Ammon's horn (tissue), 1 donor: Measurements from ENCODE around the gene KCNJ9.
A peak's percentile ranks its signal among the peaks of the same experiment; 100 is the strongest.
"Not testable (repeated sequence)": the region's sequence is repeated elsewhere in the genome, so short reads cannot be mapped to it uniquely, and the experiment has no call there.

Experiments
- DNase-seq: peaks from one replicate; pipeline ENCODE4 v3.0.0-alpha.2; 2016; ENCODE audit warnings: low spot score

Gene KCNJ9

GRCh38 chr1:160081261-160081936 is at the start of gene KCNJ9:
Gene KCNJ9 (plus strand): TSS chr1:160081538. CDS start chr1:160084031, 2,493 bp downstream.
- DNase-seq: peak; percentile 96

GRCh38 chr1:160032165-160032820 is 49.0 kb upstream of the KCNJ9 start:
- no peak for DNase-seq

- DNase-seq: no peak
Observed at GRCh38 chr1:160040476-160040875, 40.9 kb upstream of the KCNJ9 start.

DNA sequence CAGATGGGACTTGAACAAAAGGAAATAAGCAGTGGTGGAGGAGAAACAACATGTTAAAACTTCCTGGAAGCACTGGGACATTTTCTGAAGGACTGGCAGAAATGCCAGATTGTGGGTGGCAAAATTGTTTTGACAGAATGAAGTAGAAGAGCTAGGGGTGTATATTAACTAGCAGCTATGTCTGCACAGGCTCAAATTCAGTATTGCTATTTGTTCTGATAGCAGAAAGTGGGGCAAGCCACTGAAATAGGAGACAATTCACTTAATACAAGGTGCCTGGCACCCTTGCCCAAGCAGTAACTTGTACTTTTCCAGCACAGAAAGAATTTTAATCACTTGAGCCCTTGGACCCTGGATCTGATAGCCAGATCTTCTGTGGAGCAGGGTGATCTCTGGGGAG is 37.8 kb upstream of the KCNJ9 start:
- no peak for DNase-seq

GRCh38 chr1:160045653-160046052 is 35.7 kb upstream of the KCNJ9 start:
- DNase-seq: no peak

DNA sequence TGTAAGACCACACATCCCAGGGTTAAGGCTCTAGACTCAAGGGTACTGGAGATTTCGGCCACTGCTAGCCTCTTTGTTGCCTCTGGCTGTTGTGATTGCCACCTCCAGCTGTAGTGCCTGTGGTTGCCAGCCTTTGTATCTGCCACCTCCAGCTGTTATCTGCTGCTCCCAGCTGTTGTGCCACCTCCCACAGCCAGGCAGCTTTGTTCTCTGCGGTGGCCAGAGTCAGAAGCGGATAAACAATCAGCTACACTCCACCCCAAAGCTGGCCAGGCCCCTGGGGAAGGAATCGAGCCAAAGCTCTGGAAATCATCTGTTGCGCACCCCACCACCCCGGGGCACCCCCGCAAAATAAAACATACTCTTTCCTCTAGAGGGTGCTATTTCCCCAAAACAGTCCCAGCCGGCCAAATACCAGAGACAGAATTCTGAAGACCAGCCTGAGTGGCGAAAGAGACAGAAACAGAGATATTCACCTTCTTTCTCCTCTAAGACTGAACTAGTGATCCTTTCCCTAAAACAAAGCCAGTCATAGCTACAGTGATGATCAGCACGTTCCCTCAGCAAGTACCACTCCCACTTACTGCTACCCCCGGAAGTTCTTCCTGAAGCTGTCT is 34.7 kb upstream of the KCNJ9 start:
- peak; percentile 94 for DNase-seq

DNA sequence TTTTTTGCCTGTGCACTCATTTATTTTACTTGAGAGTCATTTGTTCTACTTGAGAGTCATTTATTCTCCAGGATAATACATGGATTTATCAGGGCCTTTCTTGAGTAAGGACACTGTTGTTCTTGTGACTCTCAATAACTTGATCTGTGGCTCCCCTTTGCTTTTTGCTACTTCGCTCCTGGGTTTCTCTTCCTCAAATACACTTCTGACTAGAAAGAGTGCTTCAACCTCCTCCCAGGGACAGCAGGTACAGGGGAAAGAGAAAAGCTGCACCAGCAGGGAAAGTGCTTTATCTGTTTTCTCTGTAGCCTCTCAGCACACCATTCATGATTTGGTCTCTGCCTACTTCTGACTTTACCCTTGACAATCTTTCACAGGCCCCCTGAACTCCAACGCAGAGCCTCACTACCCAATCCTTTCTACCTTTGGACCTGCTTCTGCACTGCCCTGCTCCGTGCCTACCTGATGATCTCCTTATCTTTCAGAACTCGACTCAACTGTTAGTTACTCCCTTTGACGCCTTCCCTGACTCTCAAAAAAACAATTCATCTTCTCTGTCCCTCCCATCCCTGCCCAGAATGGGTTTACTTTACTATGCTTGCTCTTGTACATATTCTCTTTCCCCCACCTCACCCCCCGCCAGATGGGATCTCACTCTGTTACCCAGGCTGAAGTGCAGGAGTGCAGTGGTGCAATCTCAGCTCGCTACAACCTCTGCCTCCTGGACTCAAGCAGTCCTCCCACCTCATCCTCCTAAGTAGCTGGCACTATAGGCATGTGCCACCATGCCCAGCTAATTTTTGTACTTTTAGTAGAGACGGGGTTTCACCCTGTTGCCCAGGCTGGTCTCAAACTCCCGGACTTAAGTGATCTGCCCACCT is 34.0 kb upstream of the KCNJ9 start:
- no peak for DNase-seq

- DNase-seq: no peak
Observed at GRCh38 chr1:160048335-160048734, 33.0 kb upstream of the KCNJ9 start.

DNA sequence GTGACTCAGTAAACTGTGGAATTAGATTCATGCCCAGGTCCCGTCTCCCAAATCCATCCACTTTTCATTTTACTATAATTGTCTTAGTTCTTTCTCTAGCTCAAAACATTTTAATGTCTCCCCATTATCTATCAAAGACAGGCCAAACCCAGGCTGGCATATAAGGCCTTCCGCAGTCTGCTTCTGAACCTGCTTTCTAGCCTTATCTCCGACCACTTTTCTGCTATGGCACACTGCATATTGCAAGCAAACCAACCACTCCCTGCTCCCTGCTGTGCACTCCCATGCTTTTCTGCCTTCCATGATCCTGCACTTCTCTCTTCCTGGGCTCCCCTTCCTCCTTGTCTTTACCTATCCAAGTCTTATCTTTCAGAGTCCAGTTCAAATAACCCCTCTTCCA is 32.2 kb upstream of the KCNJ9 start:
- no peak for DNase-seq

DNA sequence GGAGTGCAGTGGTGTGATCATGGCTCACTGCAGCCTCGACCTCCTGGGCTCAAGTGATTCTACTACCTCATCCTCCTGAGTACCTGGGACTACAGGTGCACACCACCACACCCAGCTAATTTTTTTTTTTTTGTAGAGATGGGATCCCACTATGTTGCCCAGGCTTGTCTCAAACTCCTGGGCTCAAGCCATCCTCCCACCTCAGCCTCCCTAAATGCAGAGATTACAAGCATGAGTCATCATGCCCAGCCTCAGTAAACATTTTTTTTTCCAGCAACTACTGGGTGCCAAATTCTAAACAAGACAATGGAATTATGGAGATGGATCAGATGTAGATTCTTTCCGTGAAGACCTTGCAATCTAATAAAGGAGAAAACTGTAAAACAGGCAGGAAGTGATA is 31.2 kb upstream of the KCNJ9 start:
- DNase-seq: not testable (repeated sequence)

DNA sequence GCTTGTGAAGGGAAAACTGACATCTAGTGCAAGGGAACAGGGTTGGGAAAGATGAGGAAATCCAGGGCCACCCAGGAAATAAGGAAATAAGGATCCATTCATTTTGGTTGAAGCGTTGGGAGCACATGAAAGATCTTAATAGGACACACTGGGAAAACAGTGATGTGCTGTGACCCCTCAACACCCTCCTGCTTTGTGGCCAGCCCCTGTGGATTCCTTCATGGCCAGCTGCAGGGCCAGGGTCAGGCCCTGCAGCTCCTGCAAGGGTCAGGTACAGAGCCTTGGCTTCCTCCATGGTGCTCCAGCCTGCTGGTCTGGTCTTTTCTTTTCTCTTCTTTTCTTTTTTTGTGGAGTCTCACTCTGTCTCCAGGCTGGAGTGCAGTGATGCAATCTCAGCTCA is 30.7 kb upstream of the KCNJ9 start:
- no peak for DNase-seq

GRCh38 chr1:160052936-160053335 is 28.4 kb upstream of the KCNJ9 start:
- no peak for DNase-seq

DNA sequence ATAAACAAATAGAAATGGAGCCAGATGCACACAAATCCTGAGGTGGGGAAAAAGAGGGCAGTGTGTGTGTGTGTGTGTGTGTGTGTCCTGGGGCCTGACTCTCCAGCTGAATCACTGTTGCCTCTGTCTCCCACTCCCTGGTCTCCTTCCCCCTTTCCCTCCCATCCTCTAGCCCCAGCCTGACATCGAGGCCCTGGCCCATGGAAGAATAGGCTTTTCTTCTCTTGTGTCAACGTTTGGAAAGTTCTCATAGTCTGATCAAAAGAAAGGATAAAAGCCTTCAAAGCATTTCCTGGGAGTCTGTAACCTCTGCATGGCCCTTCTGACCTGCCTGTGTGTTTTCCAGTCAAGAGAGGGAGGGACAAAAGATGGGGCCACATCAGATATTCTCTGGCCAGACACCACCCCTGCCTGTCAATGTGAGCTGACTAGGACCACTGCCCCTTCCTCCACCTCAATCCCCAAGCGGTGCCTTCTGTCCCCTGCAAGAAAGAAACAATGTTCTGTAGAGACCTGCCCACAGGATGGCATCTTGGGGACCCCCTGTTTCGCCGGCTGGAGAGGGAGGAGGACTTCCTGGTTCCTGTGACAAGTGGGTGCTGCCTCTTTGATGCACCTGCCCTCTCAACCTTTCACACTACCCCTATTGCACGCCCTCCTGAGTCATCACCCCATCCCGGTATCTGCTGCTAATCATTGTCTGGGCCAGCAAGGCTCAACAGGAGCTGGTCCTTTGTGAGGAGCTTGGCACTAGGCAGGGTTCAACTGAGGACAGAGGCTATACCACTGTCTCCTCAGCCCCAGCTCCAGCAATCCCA is 27.6 kb upstream of the KCNJ9 start:
- DNase-seq: no peak

GRCh38 chr1:160056648-160057169 is 24.6 kb upstream of the KCNJ9 start:
- no peak for DNase-seq

- peak; percentile 67 for DNase-seq
Observed at GRCh38 chr1:160058087-160058486, 23.3 kb upstream of the KCNJ9 start.

DNA sequence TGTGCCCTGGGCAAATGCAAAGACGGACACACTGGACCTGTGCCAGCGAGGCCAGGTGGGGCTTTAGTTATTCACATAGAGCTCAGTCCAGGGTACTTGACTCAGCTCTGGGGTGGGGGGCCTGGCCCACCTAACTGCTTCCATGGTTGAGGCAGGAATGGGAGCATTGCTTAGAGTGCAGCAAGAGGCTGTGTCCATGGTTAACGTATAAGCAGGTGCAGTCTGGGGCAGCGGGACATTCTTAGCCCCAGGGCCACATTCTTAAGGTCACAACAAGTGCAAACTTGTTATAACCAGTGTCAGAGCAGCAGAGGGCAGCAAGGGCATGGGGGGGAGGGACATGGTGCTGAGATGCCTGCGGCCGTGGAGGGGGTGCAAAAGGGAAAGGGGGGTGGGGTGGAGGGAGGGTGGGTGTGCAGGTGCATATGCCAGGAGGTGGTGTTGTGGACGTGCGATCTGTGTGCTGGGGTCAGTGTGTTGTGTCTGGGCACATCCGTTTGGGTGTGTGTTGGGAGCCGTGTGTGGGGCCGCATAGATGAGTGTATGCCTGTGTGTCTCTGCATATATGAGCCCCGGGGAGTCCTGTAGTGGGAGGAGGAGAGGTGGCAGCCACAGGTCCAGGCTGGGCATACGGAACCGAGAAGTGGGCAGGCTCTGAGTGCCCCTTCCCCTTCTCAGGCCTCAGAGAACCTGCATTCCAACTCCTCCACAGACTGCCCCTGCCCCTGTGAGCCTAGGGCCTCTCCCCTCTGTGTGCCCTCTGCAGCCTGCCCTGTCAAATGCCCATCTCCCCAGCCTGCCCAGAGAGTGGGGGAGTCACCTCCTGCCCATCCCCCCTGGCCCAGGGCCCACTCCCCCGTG is 19.7 kb upstream of the KCNJ9 start:
- peak; percentile 70 for DNase-seq

DNA sequence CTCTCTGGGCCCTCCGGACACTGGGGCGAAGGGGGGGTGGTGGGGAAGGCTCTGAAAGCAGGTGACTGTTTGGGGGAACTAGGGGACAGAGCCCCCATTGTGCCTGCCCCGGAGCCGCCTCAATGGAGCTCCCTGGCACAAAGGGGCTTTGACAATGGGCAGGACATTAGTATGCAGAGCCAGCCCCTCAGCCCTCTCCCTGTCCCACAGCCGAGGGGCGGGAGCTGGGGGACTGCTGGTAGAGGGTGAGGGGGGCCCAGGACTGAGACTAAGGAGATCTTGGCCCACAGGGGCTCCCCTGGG is 19.2 kb upstream of the KCNJ9 start:
- peak; percentile 98 for DNase-seq

- no peak for DNase-seq
Observed at GRCh38 chr1:160063176-160063575, 18.2 kb upstream of the KCNJ9 start.

DNA sequence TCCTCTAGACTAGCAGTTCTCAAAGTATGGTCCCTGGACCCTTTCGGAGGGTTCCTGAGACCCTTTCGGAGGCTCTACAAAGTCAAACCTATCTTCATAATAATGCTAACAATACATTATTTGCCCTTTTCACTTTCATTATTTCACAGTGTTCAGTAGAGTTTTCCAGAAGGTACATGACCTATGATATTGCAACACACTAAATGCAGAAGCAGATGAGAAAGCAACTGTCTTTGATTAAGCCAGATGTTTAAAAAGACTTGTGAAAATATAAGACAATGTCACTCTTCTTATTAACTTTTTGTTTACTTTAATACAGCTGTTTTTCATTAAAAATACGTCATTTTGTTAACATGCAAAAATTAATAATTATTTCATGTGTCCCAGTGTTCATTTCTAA is 17.2 kb upstream of the KCNJ9 start:
- no peak for DNase-seq

DNA sequence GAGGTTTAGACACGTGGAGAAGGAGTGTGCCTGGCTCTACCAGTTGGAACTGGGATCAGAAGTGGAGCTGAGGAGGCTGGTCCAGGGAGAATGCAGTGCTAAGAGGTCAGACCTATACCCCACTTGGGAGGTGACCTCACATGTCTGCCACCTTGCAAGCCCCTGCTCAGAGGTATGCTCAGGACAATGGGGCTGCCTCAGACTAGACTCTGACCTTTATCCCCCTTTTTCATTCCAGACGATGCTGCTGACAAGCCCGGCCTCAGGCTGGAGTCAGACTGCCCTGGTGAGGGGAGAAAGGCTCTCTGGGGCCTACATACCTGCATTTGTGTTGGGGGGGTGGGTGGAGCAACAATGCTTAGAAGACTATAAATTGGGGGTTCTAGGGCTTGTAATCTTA is 16.6 kb upstream of the KCNJ9 start:
- no peak for DNase-seq
